ENCODE data around the gene USP25.

- TF ChIP-seq POLR2A (IDR thresholded peaks at IDR 0.05; ENCODE audit: borderline replicate concordance, extremely low read depth, insufficient read depth, insufficient read length) (no peak), REST (IDR thresholded peaks at IDR 0.05; ENCODE audit: low read depth) (no peak), EZH2phosphoT487 (IDR thresholded peaks at IDR 0.05; ENCODE audit: borderline replicate concordance) (no peak), SP1 (IDR thresholded peaks at IDR 0.05; ENCODE audit: low read depth) (no peak), YY1 (IDR thresholded peaks at IDR 0.05; ENCODE audit: extremely low read depth, insufficient replicate concordance, low read depth, low read length) (no peak), POLR2AphosphoS5 (IDR thresholded peaks at IDR 0.05; ENCODE audit: low read depth, low read length) (no peak), CEBPB (IDR thresholded peaks at IDR 0.05; ENCODE audit: low read depth) (no peak), SRF (IDR thresholded peaks at IDR 0.05; ENCODE audit: low read depth) (no peak), FOSL1 (IDR thresholded peaks at IDR 0.05; ENCODE audit: low read depth) (no peak), SIN3A (IDR thresholded peaks at IDR 0.05; ENCODE audit: low read depth) (no peak), ZNF274 (IDR thresholded peaks at IDR 0.05; ENCODE audit: low read depth, low read length) (no peak), JUND (IDR thresholded peaks at IDR 0.05) (no peak), EZH2 (IDR thresholded peaks at IDR 0.05) (no peak)
- TF ChIP-seq, protein P1, sequence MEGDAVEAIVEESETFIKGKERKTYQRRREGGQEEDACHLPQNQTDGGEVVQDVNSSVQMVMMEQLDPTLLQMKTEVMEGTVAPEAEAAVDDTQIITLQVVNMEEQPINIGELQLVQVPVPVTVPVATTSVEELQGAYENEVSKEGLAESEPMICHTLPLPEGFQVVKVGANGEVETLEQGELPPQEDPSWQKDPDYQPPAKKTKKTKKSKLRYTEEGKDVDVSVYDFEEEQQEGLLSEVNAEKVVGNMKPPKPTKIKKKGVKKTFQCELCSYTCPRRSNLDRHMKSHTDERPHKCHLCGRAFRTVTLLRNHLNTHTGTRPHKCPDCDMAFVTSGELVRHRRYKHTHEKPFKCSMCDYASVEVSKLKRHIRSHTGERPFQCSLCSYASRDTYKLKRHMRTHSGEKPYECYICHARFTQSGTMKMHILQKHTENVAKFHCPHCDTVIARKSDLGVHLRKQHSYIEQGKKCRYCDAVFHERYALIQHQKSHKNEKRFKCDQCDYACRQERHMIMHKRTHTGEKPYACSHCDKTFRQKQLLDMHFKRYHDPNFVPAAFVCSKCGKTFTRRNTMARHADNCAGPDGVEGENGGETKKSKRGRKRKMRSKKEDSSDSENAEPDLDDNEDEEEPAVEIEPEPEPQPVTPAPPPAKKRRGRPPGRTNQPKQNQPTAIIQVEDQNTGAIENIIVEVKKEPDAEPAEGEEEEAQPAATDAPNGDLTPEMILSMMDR (IDR thresholded peaks at IDR 0.05 in 2 of 3, conservative IDR thresholded peaks at IDR 0.05 in 1 of 3; ENCODE audit: borderline replicate concordance in 1 of 3, insufficient read depth in 1 of 3, low read depth in 2 of 3, low read length in 2 of 3) = no peak
Measured at GRCh38 chr21:15843766-15844165, 114.0 kb downstream of the USP25 start.
